Gastrocnemius medialis (tissue), 4 donors: ENCODE measurements around the gene THPO. TPM values are rescaled to one million over a fixed set of nuclear protein-coding genes. Genes with fewer than 3 reads are reported as not detected.

Experiments used
- ATAC-seq, 2 donors: fragments of 150-250 bp; one replicate each; pipeline ENCODE4 v1.9.1; 2016
- DNase-seq, 2 donors: peaks; one replicate each; pipeline ENCODE4 v3.0.0-alpha.2; 2019
- H3K27ac ChIP-seq, 4 donors: fragments of 200-600 bp; sonication (generic); 1 replicate in 1 of 4; 2 replicates in 3 of 4; pipeline ENCODE4 v1.5.1; 2016 to 2018; ENCODE audit warnings: mild to moderate bottlenecking in 2 of 4, moderate library complexity in 1 of 4
- H3K27me3 ChIP-seq, 3 donors: fragments of 200-600 bp; sonication (generic) in 2 of 3; 1 replicate in 1 of 3; 2 replicates in 2 of 3; pipeline versions ENCODE4 v1.5.1 to v1.6.0; 2016 to 2019; ENCODE audit warnings: mild to moderate bottlenecking in 1 of 3, moderate library complexity in 1 of 3
- H3K36me3 ChIP-seq, 2 donors: fragments of 200-600 bp; sonication (generic) in 1 of 2; one replicate each; pipeline ENCODE4 v1.5.1; 2017 to 2018
- H3K4me1 ChIP-seq, 2 donors: fragments of 200-600 bp; sonication (generic) in 1 of 2; one replicate each; pipeline ENCODE4 v1.5.1; 2016 to 2017; ENCODE audit warnings: mild to moderate bottlenecking in 2 of 2
- H3K4me3 ChIP-seq, 4 donors: fragments of 200-600 bp; sonication (generic) in 3 of 4; 1 replicate in 1 of 4; 2 replicates in 3 of 4; pipeline ENCODE4 v1.5.1; 2016 to 2019; ENCODE audit warnings: mild to moderate bottlenecking in 2 of 4
- H3K9me3 ChIP-seq, 3 donors: fragments of 200-600 bp; sonication (generic) in 2 of 3; 1 replicate in 1 of 3; 2 replicates in 2 of 3; pipeline ENCODE4 v1.5.1; 2016 to 2019
- POLR2A ChIP-seq, 2 donors: fragments of 450-650 bp; IDR thresholded peaks; one replicate each; pipeline ENCODE4 v1.6.1; 2017; ENCODE audit warnings: antibody characterized with exemption in 2 of 2, mild to moderate bottlenecking in 2 of 2, moderate library complexity in 2 of 2
- in situ Hi-C, 4 donors: fragments of 200-750 bp; cut with MboI; loops; one replicate each; pipeline versions ENCODE4 v1.15.0 to v1.8.0; 2017; ENCODE audit warnings: low sequenced_read_pairs in 4 of 4
- intact Hi-C: fragments of 100-400 bp; cut with DNase I; formaldehyde crosslinking; loops from one replicate; pipeline ENCODE4 v1.15.1; 2023; ENCODE audit warnings: low total_unique reads
- total RNA-seq, 4 donors: library from RNA; depleted of rRNA; stranded (reverse); fragments of >200 nt; gene quantifications; one replicate each; pipeline versions ENCODE4 v1.1.0 to v1.2.3, GENCODE V29; 2016
- TF ChIP-seq, protein P1 (sequence below), 5 experiments: fragments of 450-650 bp in 3 of 5; fragments of 200-600 bp in 2 of 5; sonication (generic) in 2 of 5; IDR thresholded peaks in 4 of 5; conservative IDR thresholded peaks in 1 of 5; 1 replicate in 4 of 5; 2 replicates in 1 of 5; pipeline ENCODE4 v1.5.1; 2016 to 2019; ENCODE audit warnings: antibody characterized with exemption in 5 of 5, mild to moderate bottlenecking in 3 of 5, moderate library complexity in 3 of 5

Gene THPO
- total RNA-seq, 4 donors from 2014 or later = 0.36 to 2.5 (median 0.69) TPM; not detected in 1

DNA sequence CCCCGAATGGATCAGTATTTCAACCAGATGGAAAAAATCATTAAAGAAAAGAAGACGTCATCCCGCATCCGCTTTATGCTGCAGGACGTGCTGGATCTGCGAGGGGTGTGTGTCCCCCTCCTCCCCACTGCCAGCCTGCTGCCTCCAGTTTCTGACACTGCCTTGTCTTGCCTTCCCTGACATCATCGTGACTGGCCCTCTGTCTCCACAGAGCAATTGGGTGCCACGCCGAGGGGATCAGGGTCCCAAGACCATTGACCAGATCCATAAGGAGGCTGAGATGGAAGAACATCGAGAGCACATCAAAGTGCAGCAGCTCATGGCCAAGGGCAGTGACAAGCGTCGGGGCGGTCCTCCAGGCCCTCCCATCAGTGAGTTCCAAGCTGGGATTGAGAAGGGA is 52.7 kb downstream of the THPO start:
- DNase-seq (no peak), ATAC-seq (no peak)
- TF ChIP-seq, protein P1, sequence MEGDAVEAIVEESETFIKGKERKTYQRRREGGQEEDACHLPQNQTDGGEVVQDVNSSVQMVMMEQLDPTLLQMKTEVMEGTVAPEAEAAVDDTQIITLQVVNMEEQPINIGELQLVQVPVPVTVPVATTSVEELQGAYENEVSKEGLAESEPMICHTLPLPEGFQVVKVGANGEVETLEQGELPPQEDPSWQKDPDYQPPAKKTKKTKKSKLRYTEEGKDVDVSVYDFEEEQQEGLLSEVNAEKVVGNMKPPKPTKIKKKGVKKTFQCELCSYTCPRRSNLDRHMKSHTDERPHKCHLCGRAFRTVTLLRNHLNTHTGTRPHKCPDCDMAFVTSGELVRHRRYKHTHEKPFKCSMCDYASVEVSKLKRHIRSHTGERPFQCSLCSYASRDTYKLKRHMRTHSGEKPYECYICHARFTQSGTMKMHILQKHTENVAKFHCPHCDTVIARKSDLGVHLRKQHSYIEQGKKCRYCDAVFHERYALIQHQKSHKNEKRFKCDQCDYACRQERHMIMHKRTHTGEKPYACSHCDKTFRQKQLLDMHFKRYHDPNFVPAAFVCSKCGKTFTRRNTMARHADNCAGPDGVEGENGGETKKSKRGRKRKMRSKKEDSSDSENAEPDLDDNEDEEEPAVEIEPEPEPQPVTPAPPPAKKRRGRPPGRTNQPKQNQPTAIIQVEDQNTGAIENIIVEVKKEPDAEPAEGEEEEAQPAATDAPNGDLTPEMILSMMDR (IDR thresholded peaks at IDR 0.05 in 4 of 5, conservative IDR thresholded peaks at IDR 0.05 in 1 of 5) = no peak
- no peak for TF ChIP-seq POLR2A (IDR thresholded peaks at IDR 0.05)
- H3K4me1 ChIP-seq = peaks cover 40 to 41% of the 10 kb centered on the region in 2 donors
- no peak overlapping the region for H3K4me3 ChIP-seq
- in situ Hi-C loops (no loop called here), intact Hi-C loops (no loop called here)
- H3K27me3 ChIP-seq = no peaks in the 10 kb centered on the region
- no peaks in the 10 kb centered on the region for H3K9me3 ChIP-seq
- H3K36me3 ChIP-seq = peaks cover 12 to 98% of the 10 kb centered on the region in 2 donors
- H3K27ac ChIP-seq = peak overlapping the region; percentile 18 to 97 (median 50)

DNA sequence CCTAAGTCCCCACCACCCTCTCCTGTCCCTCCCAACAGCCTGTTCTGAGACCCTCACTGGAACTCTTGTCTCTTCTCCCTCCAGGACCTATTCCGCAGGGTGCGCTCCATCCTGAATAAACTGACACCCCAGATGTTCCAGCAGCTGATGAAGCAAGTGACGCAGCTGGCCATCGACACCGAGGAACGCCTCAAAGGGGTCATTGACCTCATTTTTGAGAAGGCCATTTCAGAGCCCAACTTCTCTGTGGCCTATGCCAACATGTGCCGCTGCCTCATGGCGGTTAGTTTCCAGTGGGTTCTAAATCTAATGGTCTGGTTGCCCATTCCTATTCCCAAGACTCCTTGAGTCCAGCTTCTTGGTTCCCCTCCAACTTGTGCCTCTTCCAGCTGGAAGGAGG is 54.3 kb downstream of the THPO start:
- in situ Hi-C loops = no loop called here
- ATAC-seq = peak; percentile 12 to 29
- peaks cover 12 to 83% of the 10 kb centered on the region in 2 donors for H3K36me3 ChIP-seq

DNA sequence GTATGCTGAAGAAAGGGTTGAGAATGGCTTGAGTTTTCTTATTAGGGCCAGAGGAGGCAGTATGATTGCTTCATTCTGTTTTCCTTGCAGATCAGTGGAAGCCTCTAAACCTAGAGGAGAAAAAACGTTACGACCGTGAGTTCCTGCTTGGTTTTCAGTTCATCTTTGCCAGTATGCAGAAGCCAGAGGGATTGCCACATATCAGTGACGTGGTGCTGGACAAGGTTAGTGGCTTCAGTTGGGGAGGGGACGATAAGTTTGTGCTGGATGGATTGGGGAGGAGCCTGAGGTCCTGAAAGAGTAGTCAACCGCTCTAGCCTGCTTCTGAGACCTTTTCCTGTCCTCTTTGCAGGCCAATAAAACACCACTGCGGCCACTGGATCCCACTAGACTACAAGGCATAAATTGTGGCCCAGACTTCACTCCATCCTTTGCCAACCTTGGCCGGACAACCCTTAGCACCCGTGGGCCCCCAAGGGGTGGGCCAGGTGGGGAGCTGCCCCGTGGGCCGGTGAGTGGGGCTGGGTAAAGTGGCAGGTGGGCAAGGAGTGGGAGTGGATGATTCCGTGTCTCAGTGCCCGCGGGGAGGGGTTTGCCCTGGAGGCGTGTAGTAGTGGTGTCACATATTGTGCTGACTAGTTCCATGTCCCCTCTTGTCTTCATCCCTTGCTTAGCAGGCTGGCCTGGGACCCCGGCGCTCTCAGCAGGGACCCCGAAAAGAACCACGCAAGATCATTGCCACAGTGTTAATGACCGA is 55.1 kb downstream of the THPO start:
- H3K4me3 ChIP-seq = peak overlapping the region in 3 of 4 donors; percentile 24 to 66 (median 57)
- intact Hi-C loops = no loop called here
- H3K9me3 ChIP-seq = no peaks in the 10 kb centered on the region
- peaks cover 61% of the 10 kb centered on the region in 2 donors for H3K4me1 ChIP-seq
- no peaks in the 10 kb centered on the region for H3K27me3 ChIP-seq
- TF ChIP-seq, protein P1 (IDR thresholded peaks at IDR 0.05 in 4 of 5, conservative IDR thresholded peaks at IDR 0.05 in 1 of 5) = no peak
- TF ChIP-seq POLR2A (IDR thresholded peaks at IDR 0.05) = peak in 1 of 2 donors; percentile 8
- peak overlapping the region; percentile 92 to 100 (median 98) for H3K27ac ChIP-seq
- ATAC-seq (peak; percentile 73), DNase-seq (peak; percentile 78 to 93)
- in situ Hi-C loops = no loop called here
- H3K36me3 ChIP-seq = peaks cover 12 to 80% of the 10 kb centered on the region in 2 donors

More for the DNA sequence above, 54.3 kb downstream of the THPO start:
- Histone ChIP-seq H3K4me1 (peaks cover 53% of the 10 kb centered on the region in 2 donors), H3K9me3 (no peaks in the 10 kb centered on the region), H3K4me3 (peak overlapping the region in 2 of 4 donors; percentile 39 to 57), H3K27me3 (no peaks in the 10 kb centered on the region), H3K27ac (peak overlapping the region; percentile 92 to 100 (median 98))
- intact Hi-C loops = no loop called here
- DNase-seq = peak in 1 of 2 donors; percentile 84
- no peak for TF ChIP-seq POLR2A (IDR thresholded peaks at IDR 0.05)
- TF ChIP-seq, protein P1 (IDR thresholded peaks at IDR 0.05 in 4 of 5, conservative IDR thresholded peaks at IDR 0.05 in 1 of 5) = no peak

Other genes starting within 250 kb of the THPO start
- gene EIF2B5, start 242.8 kb downstream of the THPO start, total RNA-seq = 10 to 100 TPM; 42.6 to 56.8 (median 53.4) TPM
- 10 to 100 TPM; 36.5 to 58.1 (median 48.0) TPM for gene DVL3, start 222.8 kb downstream of the THPO start, total RNA-seq
- 100 to 1,000 TPM; 110 to 132 (median 117) TPM for gene AP2M1, start 203.4 kb downstream of the THPO start, total RNA-seq
- gene ABCF3, start 192.0 kb downstream of the THPO start, total RNA-seq = 10 to 100 TPM; 52.6 to 96.4 (median 63.2) TPM
- gene VWA5B2, start 148.6 kb downstream of the THPO start, total RNA-seq = not detected
- gene ALG3, start 129.2 kb downstream of the THPO start, total RNA-seq = 10 to 100 TPM; 35.0 to 58.1 (median 50.1) TPM
- gene EEF1AKMT4, start 128.5 kb downstream of the THPO start, total RNA-seq = 10 to 100 TPM in 2 of 4 donors, 1 to 10 TPM in 2; 5.7 to 14.6 (median 8.5) TPM
- gene CAMK2N2, start 116.7 kb downstream of the THPO start, total RNA-seq = not detected
- gene ECE2, start 102.2 kb downstream of the THPO start, total RNA-seq = not detected
- 100 to 1,000 TPM; 560 to 831 (median 720) TPM for gene PSMD2, start 79.0 kb downstream of the THPO start, total RNA-seq
- 100 to 1,000 TPM; 474 to 863 (median 735) TPM for gene EIF4G1, start 63.6 kb downstream of the THPO start, total RNA-seq
- 10 to 100 TPM; 14.7 to 27.1 (median 18.8) TPM for gene FAM131A, start 40.6 kb downstream of the THPO start, total RNA-seq
- 1 to 10 TPM in 2 of 4 donors, under 1 TPM in 2; 0.62 to 1.2 (median 0.92) TPM for gene CLCN2, start 16.6 kb downstream of the THPO start, total RNA-seq
- 10 to 100 TPM; 45.5 to 87.7 (median 53.0) TPM for gene POLR2H, start 16.5 kb downstream of the THPO start, total RNA-seq
- 1 to 10 TPM; 2.6 to 5.7 (median 3.4) TPM for gene CHRD, start 1.8 kb upstream of the THPO start, total RNA-seq
- under 1 TPM; 0.10 to 0.24 (median 0.12) TPM for gene EPHB3, start 183.6 kb upstream of the THPO start, total RNA-seq